K562 (cell line): ENCODE measurements around the gene RHBDF2. TPM values are rescaled to one million over a fixed set of nuclear protein-coding genes. Genes with fewer than 3 reads are reported as not detected.

Experiments
- ATAC-seq: fragments of 200-7000 bp; cut with Tn5 transposase; 3 replicates; pipeline ENCODE4 v1.9.1; 2020; ENCODE audit warnings: moderate library complexity
- BruUV-seq: library from RNA; stranded (reverse); fragments of 400-500 nt; replicated peaks from 2 replicates; lab custom pipeline; 2021; lab: Mats Ljungman, UMichigan
- CTCF ChIA-PET: fragments of 300-600 bp; formaldehyde crosslinking; extraction: SDS; loops from one replicate; lab custom pipeline; 2021; ENCODE audit warnings: low intra/inter-chr PET ratio; lab: Yijun Ruan, JAX
- POLR2A ChIA-PET: fragments of 300-600, 350-650 bp; sonication (Branson Sonifier 250); formaldehyde crosslinking; extraction: SDS; loops from one replicate; lab custom pipeline; 2021; ENCODE audit warnings: antibody characterized with exemption, inconsistent platforms; lab: Yijun Ruan, JAX
- DNase-seq, 4 experiments: peaks; one replicate each; pipeline versions ENCODE4 v3.0.0 to v3.0.0-alpha.2; 2011 to 2018; ENCODE audit warnings: low spot score in 3 of 4, mixed read lengths in 3 of 4; ENCODE audit errors: extremely low read depth in 1 of 4
- FAIRE-seq: peaks from 2 replicates; lab custom pipeline; 2011; peaks lifted over from hg19 to GRCh38; lab: Jason Lieb, UNC
- H2AFZ ChIP-seq: 2 replicates; pipeline ENCODE4 v1.6.0; 2011; ENCODE audit warnings: low read depth, low read length, control low read depth, inconsistent platforms
- H3K27ac ChIP-seq: fragments of 200-600 bp; 3 replicates; pipeline ENCODE4 v1.8.0; 2011; ENCODE audit warnings: low read depth, mild to moderate bottlenecking, control low read depth, inconsistent platforms, low read length, moderate library complexity, mixed read lengths; ENCODE audit errors: extremely low read depth
- H3K27me3 ChIP-seq, 2 experiments: fragments of 300-600 bp in 1 of 2; 2 replicates in 1 of 2; 3 replicates in 1 of 2; pipeline versions ENCODE4 v1.6.0 to v1.8.0; 2011; ENCODE audit warnings: inconsistent platforms in 2 of 2, low read length in 2 of 2, mild to moderate bottlenecking in 1 of 2, mixed read lengths in 1 of 2, moderate library complexity in 1 of 2; ENCODE audit not compliant: control insufficient read depth in 2 of 2, insufficient read depth in 2 of 2
- H3K36me3 ChIP-seq: fragments of 300-600 bp; 3 replicates; pipeline ENCODE4 v1.8.0; 2011; ENCODE audit warnings: mild to moderate bottlenecking, low read length, inconsistent platforms; ENCODE audit not compliant: control insufficient read depth, insufficient read depth
- H3K4me1 ChIP-seq, 2 experiments: fragments of 200-600 bp in 1 of 2; replicated peaks in 1 of 2; 2 replicates in 1 of 2; 3 replicates in 1 of 2; pipeline versions ENCODE4 v1.5.1 to v1.8.0; 2011; ENCODE audit warnings: inconsistent platforms in 2 of 2, low read length in 2 of 2, mild to moderate bottlenecking in 1 of 2, mixed read lengths in 1 of 2, moderate library complexity in 1 of 2; ENCODE audit not compliant: control insufficient read depth in 2 of 2, insufficient read depth in 2 of 2
- H3K4me2 ChIP-seq: 2 replicates; pipeline ENCODE4 v1.6.1; 2011; ENCODE audit warnings: low read length, control low read depth, inconsistent platforms, mixed read lengths; ENCODE audit not compliant: insufficient read depth
- H3K4me3 ChIP-seq: fragments of 200-600 bp; sonication (generic), shearing (Covaris generic); 2 replicates; pipeline ENCODE4 v1.5.1; 2016; ENCODE audit warnings: control low read depth, inconsistent platforms
- H3K79me2 ChIP-seq: fragments of 200-600 bp; 3 replicates; pipeline ENCODE4 v1.8.0; 2011; ENCODE audit warnings: low read length, inconsistent platforms; ENCODE audit not compliant: control insufficient read depth, insufficient read depth
- H3K9ac ChIP-seq, 2 experiments: 2 replicates each; pipeline versions ENCODE4 v1.6.0 to v1.6.1; 2011; ENCODE audit warnings: low read depth in 2 of 2, low read length in 2 of 2, control low read depth in 1 of 2, inconsistent platforms in 1 of 2, mild to moderate bottlenecking in 1 of 2, mixed read lengths in 1 of 2; ENCODE audit not compliant: insufficient read depth in 1 of 2
- H3K9me1 ChIP-seq: one replicate; pipeline ENCODE4 v1.6.0; 2011; ENCODE audit warnings: inconsistent platforms, mild to moderate bottlenecking, low read length, moderate library complexity; ENCODE audit not compliant: control insufficient read depth, insufficient read depth
- H3K9me3 ChIP-seq: replicated peaks from 2 replicates; pipeline ENCODE4 v1.5.1; 2011; ENCODE audit warnings: low read depth, low read length, inconsistent platforms; ENCODE audit not compliant: control insufficient read depth, insufficient read depth
- H4K20me1 ChIP-seq: replicated peaks from 2 replicates; pipeline ENCODE4 v1.6.1; 2011; ENCODE audit warnings: low read length, inconsistent platforms, mixed read lengths; ENCODE audit not compliant: control insufficient read depth, insufficient read depth
- BRD9 ChIP-seq: fragments of 450-650 bp; IDR thresholded peaks from 2 replicates; pipeline ENCODE4 v1.6.1; 2018; ENCODE audit warnings: low read depth; ENCODE audit not compliant: partially characterized antibody
- ELF2 ChIP-seq: fragments of 250-450 bp; sonication (Bioruptor Pico); IDR thresholded peaks from 2 replicates; pipeline ENCODE4 v1.5.0; 2021; ENCODE audit warnings: mild to moderate bottlenecking
- EP300 ChIP-seq: IDR thresholded peaks from 2 replicates; pipeline ENCODE4 v1.6.1; 2012; ENCODE audit warnings: low read length, improper control_type of control experiment
- GTF2A2 ChIP-seq: IDR thresholded peaks from 2 replicates; pipeline ENCODE4 v1.6.1; 2016; ENCODE audit warnings: mild to moderate bottlenecking, missing genetic modification characterization, missing compliant biosample characterization
- MYC ChIP-seq, 2 experiments: fragments of 250-450 bp in 1 of 2; sonication (Bioruptor Pico) in 1 of 2; IDR thresholded peaks; 2 replicates each; pipeline versions ENCODE4 v1.5.1 to v1.6.1; 2012 to 2021; ENCODE audit warnings: low read depth in 2 of 2, borderline replicate concordance in 1 of 2, improper control_type of control experiment in 1 of 2, low read length in 1 of 2, mild to moderate bottlenecking in 1 of 2, moderate library complexity in 1 of 2
- RHOXF2B ChIP-seq: fragments of 250-450 bp; sonication (Bioruptor Pico); conservative IDR thresholded peaks from 2 replicates; pipeline ENCODE4 v1.5.1; 2021
- STAG1 ChIP-seq: sonication (generic); formaldehyde crosslinking; IDR thresholded peaks from 2 replicates; pipeline ENCODE4 v1.5.0; 2020; ENCODE audit warnings: missing genetic modification reagents, borderline replicate concordance
- YY1 ChIP-seq, 3 experiments: IDR thresholded peaks; 2 replicates each; pipeline ENCODE4 v1.6.1; 2011; ENCODE audit warnings: low read length in 2 of 3, mild to moderate bottlenecking in 2 of 3, moderate library complexity in 2 of 3, borderline replicate concordance in 1 of 3, control low read depth in 1 of 3, low read depth in 1 of 3; ENCODE audit not compliant: insufficient read depth in 3 of 3, insufficient replicate concordance in 2 of 3, control insufficient read depth in 1 of 3, insufficient read length in 1 of 3; ENCODE audit errors: extremely low read depth in 1 of 3
- ZFP36 ChIP-seq: fragments of 150-350 bp; IDR thresholded peaks from 2 replicates; pipeline ENCODE4 v1.6.1; 2018; ENCODE audit warnings: low read length, low read depth; ENCODE audit not compliant: partially characterized antibody
- ZNF253 ChIP-seq: fragments of 250-450 bp; sonication (Bioruptor Pico); conservative IDR thresholded peaks from 2 replicates; pipeline ENCODE4 v1.6.1; 2021; ENCODE audit warnings: mild to moderate bottlenecking
- WGBS: fragments of 100-300 bp; shearing (Covaris generic); methylation state at CpG from one replicate; pipeline ENCODE4 v1.1.6; 2016; ENCODE audit warnings: low coverage, mixed read lengths; ENCODE audit not compliant: insufficient coverage; ENCODE audit errors: missing lambda C conversion rate; 5-methylcytosine and 5-hydroxymethylcytosine counted together
- in situ Hi-C: fragments of 300-500 bp; cut with MboI; formaldehyde crosslinking; loops from 4 replicates; pipeline ENCODE4 v1.15.0; 2018; ENCODE audit warnings: inconsistent platforms, mixed read lengths
- intact Hi-C: fragments of 100-400 bp; cut with micrococcal nuclease; formaldehyde crosslinking; loops from 2 replicates; pipeline ENCODE4 v1.14.2; 2022
- polyA plus RNA-seq, 8 experiments: library from polyadenylated mRNA; depleted of rRNA in 4 of 8; stranded (reverse) in 5 of 8; unstranded in 3 of 8; fragments of >200 nt; fragmentation: Nextera tagmentation in 2 of 8; fragmentation: Illumina TruSeq in 1 of 8; extraction: Ambion mirVana in 2 of 8; extraction: Trizol in 1 of 8; gene quantifications; 2 replicates each; pipeline versions ENCODE4 v1.2.1 to v1.2.3, GENCODE V29; 2011 to 2014; ENCODE audit warnings: inconsistent platforms in 1 of 8, missing spikeins in 1 of 8
- total RNA-seq, 7 experiments: library from RNA; depleted of rRNA in 6 of 7; stranded (reverse); fragments of >200 nt in 6 of 7; fragmentation: Illumina TruSeq in 2 of 7; extraction: Trizol in 2 of 7; gene quantifications; 2 replicates each; pipeline versions ENCODE4 v1.2.1 to v1.2.3, GENCODE V29; 2011 to 2021; ENCODE audit warnings: low replicate concordance in 1 of 7
- TF ChIP-seq, protein P1 (sequence below): fragments of 450-650 bp; IDR thresholded peaks from 2 replicates; pipeline ENCODE4 v1.6.1; 2016; ENCODE audit warnings: missing biosample characterization, missing genetic modification characterization
- TF ChIP-seq, protein P2 (sequence below): sonication (generic); formaldehyde crosslinking; IDR thresholded peaks from 2 replicates; pipeline ENCODE4 v1.8.1; 2023; ENCODE audit warnings: mild to moderate bottlenecking, missing genetic modification reagents
- TF ChIP-seq, protein P3 (sequence below): sonication (generic); formaldehyde crosslinking; IDR thresholded peaks from 2 replicates; pipeline ENCODE4 v1.8.0; 2023; ENCODE audit warnings: mild to moderate bottlenecking, missing genetic modification reagents

Gene RHBDF2
- total and polyA plus RNA-seq, 9 of the 15 experiments (the other 6 are each of a cell fraction or from before 2014, with no cell fraction given) = 0.04 to 2.8 (median 1.1) TPM

DNA sequence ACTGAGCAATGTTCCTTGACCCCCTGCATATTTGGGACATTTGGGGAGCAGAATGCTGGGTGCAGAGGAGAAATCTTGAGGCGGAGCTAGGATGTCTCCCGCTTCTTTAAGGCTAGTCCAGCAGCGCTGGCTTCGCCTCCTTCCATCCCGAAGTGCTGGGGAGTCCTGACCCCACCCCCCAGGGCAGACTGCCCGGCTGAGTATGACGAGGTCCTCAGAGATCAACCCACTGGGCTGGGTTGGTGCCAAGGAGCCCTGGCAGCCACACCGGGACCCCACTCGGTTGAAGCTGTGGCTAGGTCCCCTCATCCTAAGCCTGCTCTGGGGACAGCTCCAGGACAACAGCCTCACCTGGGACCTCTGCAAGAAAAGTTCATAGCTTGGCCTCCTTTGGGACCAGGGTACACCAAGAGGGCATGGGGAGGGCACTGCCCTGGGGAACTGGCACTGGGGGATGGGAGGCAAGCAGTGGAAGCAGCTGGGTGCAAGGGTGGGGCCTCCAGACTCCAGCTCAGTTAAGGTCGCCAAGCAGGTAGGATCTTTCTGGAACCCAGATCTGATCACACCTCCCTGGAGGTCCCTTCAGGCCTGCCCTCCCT is 11.0 kb downstream of the RHBDF2 start:
- in situ Hi-C loops (no loop called here), intact Hi-C loops (no loop called here)
- H3K9me1 ChIP-seq = no peaks in the 10 kb centered on the region
- H3K9me3 ChIP-seq = no peaks in the 10 kb centered on the region
- H3K27me3 ChIP-seq = peaks cover 0 to 10% of the 10 kb centered on the region in 2 experiments; a peak in 2 of 5 replicates
- no peak for DNase-seq
- BruUV-seq = no TSS peak
- H2AFZ ChIP-seq = no peak overlapping the region
- H4K20me1 ChIP-seq = 0 out of 2 replicates have a peak, but pooled peaks cover 3% of the 10 kb centered on the region
- CTCF ChIA-PET = no interaction called here
- H3K4me2 ChIP-seq = no peak overlapping the region
- H3K9ac ChIP-seq = peak overlapping the region in 1 of 2 experiments; percentile 48; a peak in 1 of 4 replicates
- no peak for FAIRE-seq
- WGBS = 52% methylated on average over 10 of the region's 10 CpGs
- POLR2A ChIA-PET = interaction anchor here (0.6 to 1.4 kb wide), 6 partner anchors 9 to 246 kb away, joined by 3 to 7 read pairs (median 4); no protein-coding TSS in a partner anchor
- H3K36me3 ChIP-seq = no peaks in the 10 kb centered on the region
- no peak for ATAC-seq
- H3K4me3 ChIP-seq = no peak overlapping the region
- H3K79me2 ChIP-seq = no peaks in the 10 kb centered on the region; the same call in 2 of the 3 replicates
- peaks cover 9 to 40% of the 10 kb centered on the region in 2 experiments; a peak in 4 of 5 replicates for H3K4me1 ChIP-seq
- H3K27ac ChIP-seq = no peak overlapping the region
- TF ChIP-seq, protein P1, sequence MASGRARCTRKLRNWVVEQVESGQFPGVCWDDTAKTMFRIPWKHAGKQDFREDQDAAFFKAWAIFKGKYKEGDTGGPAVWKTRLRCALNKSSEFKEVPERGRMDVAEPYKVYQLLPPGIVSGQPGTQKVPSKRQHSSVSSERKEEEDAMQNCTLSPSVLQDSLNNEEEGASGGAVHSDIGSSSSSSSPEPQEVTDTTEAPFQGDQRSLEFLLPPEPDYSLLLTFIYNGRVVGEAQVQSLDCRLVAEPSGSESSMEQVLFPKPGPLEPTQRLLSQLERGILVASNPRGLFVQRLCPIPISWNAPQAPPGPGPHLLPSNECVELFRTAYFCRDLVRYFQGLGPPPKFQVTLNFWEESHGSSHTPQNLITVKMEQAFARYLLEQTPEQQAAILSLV (tag) = no peak
- no peak for TF ChIP-seq ELF2 (CRISPR knock-in tag)
- TF ChIP-seq EP300 = no peak
- no peak for TF ChIP-seq GTF2A2 (tag)
- TF ChIP-seq YY1 (IDR thresholded peaks at IDR 0.05; ENCODE audit: borderline replicate concordance in 1 of 3, control insufficient read depth in 1 of 3, extremely low read depth in 1 of 3, insufficient read depth in 3 of 3, insufficient read length in 1 of 3, insufficient replicate concordance in 2 of 3, low read depth in 1 of 3, low read length in 2 of 3) = no peak
- TF ChIP-seq ZFP36 = no peak
- TF ChIP-seq BRD9 = no peak
- TF ChIP-seq, protein P2, sequence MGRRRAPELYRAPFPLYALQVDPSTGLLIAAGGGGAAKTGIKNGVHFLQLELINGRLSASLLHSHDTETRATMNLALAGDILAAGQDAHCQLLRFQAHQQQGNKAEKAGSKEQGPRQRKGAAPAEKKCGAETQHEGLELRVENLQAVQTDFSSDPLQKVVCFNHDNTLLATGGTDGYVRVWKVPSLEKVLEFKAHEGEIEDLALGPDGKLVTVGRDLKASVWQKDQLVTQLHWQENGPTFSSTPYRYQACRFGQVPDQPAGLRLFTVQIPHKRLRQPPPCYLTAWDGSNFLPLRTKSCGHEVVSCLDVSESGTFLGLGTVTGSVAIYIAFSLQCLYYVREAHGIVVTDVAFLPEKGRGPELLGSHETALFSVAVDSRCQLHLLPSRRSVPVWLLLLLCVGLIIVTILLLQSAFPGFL (CRISPR knock-in tag) = no peak
- TF ChIP-seq RHOXF2B (CRISPR knock-in tag) = no peak
- TF ChIP-seq, protein P3, sequence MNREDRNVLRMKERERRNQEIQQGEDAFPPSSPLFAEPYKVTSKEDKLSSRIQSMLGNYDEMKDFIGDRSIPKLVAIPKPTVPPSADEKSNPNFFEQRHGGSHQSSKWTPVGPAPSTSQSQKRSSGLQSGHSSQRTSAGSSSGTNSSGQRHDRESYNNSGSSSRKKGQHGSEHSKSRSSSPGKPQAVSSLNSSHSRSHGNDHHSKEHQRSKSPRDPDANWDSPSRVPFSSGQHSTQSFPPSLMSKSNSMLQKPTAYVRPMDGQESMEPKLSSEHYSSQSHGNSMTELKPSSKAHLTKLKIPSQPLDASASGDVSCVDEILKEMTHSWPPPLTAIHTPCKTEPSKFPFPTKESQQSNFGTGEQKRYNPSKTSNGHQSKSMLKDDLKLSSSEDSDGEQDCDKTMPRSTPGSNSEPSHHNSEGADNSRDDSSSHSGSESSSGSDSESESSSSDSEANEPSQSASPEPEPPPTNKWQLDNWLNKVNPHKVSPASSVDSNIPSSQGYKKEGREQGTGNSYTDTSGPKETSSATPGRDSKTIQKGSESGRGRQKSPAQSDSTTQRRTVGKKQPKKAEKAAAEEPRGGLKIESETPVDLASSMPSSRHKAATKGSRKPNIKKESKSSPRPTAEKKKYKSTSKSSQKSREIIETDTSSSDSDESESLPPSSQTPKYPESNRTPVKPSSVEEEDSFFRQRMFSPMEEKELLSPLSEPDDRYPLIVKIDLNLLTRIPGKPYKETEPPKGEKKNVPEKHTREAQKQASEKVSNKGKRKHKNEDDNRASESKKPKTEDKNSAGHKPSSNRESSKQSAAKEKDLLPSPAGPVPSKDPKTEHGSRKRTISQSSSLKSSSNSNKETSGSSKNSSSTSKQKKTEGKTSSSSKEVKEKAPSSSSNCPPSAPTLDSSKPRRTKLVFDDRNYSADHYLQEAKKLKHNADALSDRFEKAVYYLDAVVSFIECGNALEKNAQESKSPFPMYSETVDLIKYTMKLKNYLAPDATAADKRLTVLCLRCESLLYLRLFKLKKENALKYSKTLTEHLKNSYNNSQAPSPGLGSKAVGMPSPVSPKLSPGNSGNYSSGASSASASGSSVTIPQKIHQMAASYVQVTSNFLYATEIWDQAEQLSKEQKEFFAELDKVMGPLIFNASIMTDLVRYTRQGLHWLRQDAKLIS (CRISPR knock-in tag) = no peak
- no peak for TF ChIP-seq MYC (IDR thresholded peaks at IDR 0.05; ENCODE audit: low read depth, low read length)
- TF ChIP-seq MYC (CRISPR knock-in tag; IDR thresholded peaks at IDR 0.05; ENCODE audit: borderline replicate concordance, low read depth) = no peak
- TF ChIP-seq ZNF253 = no peak
- TF ChIP-seq STAG1 (CRISPR knock-in tag) = no peak
